CD4-positive, alpha-beta T cell (primary cell): ENCODE results near the gene PGC. TPM values are rescaled to one million over a fixed set of nuclear protein-coding genes. Genes with fewer than 3 reads are reported as not detected.
A peak's percentile ranks its signal among the peaks of the same experiment; 100 is the strongest.

Source experiments
- ATAC-seq: fragments of 200-7000 bp; cut with Tn5 transposase; one replicate; pipeline ENCODE4 v1.10.0; 2022; ENCODE audit warnings: mild to moderate bottlenecking; ENCODE audit not compliant: poor library complexity
- CTCF ChIA-PET: fragments of 350-600 bp; sonication (Branson Sonifier 250); formaldehyde crosslinking; loops from one replicate; lab custom pipeline; 2021; ENCODE audit warnings: antibody characterized with exemption, inconsistent platforms; lab: Charles Lee
- POLR2A ChIA-PET: fragments of 350-600 bp; sonication (Branson Sonifier 250); formaldehyde crosslinking; loops from one replicate; lab custom pipeline; 2021; ENCODE audit warnings: antibody characterized with exemption, inconsistent platforms; lab: Charles Lee
- DNase-seq, 14 experiments: peaks; one replicate each; pipeline ENCODE4 v3.0.0-alpha.2; 2013 to 2020; ENCODE audit warnings: mixed read lengths in 2 of 14
- H3K27ac ChIP-seq, 2 donors: one replicate each; pipeline versions ENCODE4 v1.5.1 to v1.7.0; 2013; ENCODE audit warnings: low read length in 2 of 2, low read depth in 1 of 2, mild to moderate bottlenecking in 1 of 2
- H3K27me3 ChIP-seq, 2 experiments: 1 replicate in 1 of 2; 2 replicates in 1 of 2; pipeline versions ENCODE4 v1.6.1 to v1.7.0; 2013; ENCODE audit warnings: low read length in 2 of 2, control low read depth in 1 of 2, mild to moderate bottlenecking in 1 of 2, moderate library complexity in 1 of 2; ENCODE audit not compliant: insufficient read depth in 2 of 2, control insufficient read depth in 1 of 2
- H3K36me3 ChIP-seq: one replicate; pipeline ENCODE4 v1.6.1; 2013; ENCODE audit warnings: low read length, control low read depth; ENCODE audit not compliant: insufficient read depth
- H3K4me1 ChIP-seq: one replicate; pipeline ENCODE4 v1.6.1; 2013; ENCODE audit warnings: low read length, control low read depth; ENCODE audit not compliant: insufficient read depth
- H3K4me3 ChIP-seq: one replicate; pipeline ENCODE4 v1.5.1; 2013; ENCODE audit warnings: mild to moderate bottlenecking, low read length, moderate library complexity
- H3K9me3 ChIP-seq, 2 experiments: 1 replicate in 1 of 2; 2 replicates in 1 of 2; pipeline versions ENCODE4 v1.6.1 to v1.7.0; 2013; ENCODE audit warnings: low read length in 2 of 2, mild to moderate bottlenecking in 2 of 2, control low read depth in 1 of 2, moderate library complexity in 1 of 2; ENCODE audit not compliant: control insufficient read depth in 1 of 2, insufficient read depth in 1 of 2
- H3K27ac Mint-ChIP-seq: one replicate; pipeline ENCODE4 v1.8.0; 2020; ENCODE audit warnings: mixed read lengths
- H3K27me3 Mint-ChIP-seq: one replicate; pipeline ENCODE4 v1.8.0; 2021; ENCODE audit warnings: mixed read lengths
- H3K36me3 Mint-ChIP-seq: one replicate; pipeline ENCODE4 v1.8.0; 2021; ENCODE audit warnings: low read depth, mixed read lengths
- H3K4me1 Mint-ChIP-seq: one replicate; pipeline ENCODE4 v1.8.0; 2021; ENCODE audit warnings: low read depth, mixed read lengths
- H3K4me3 Mint-ChIP-seq: one replicate; pipeline ENCODE4 v1.8.0; 2020; ENCODE audit warnings: mild to moderate bottlenecking, mixed read lengths
- H3K9me3 Mint-ChIP-seq: one replicate; pipeline ENCODE4 v1.8.0; 2020; ENCODE audit warnings: mixed read lengths
- CTCF ChIP-seq: fragments of 200-600 bp; IDR thresholded peaks from one replicate; pipeline ENCODE4 v1.8.0; 2022; ENCODE audit warnings: antibody characterized with exemption, mild to moderate bottlenecking
- intact Hi-C, 2 experiments: fragments of 100-400 bp; cut with DNase I in 1 of 2; cut with micrococcal nuclease in 1 of 2; formaldehyde crosslinking; loops; one replicate each; pipeline versions ENCODE4 v1.15.1 to v1.9.0; 2023 to 2025; cut with DNase I, micrococcal nuclease
- total RNA-seq, 174 experiments: library from RNA in 2 of 174; stranded (reverse) in 2 of 174; gene quantifications; one replicate each; pipeline ENCODE4 v1.2.3 and lab custom pipeline; 2021 to 2026

Gene PGC
- total RNA-seq, 2 experiments from 2014 or later = not detected

GRCh38 chr6:41777551-41778285 is 30.5 kb upstream of the PGC start:
- Histone ChIP-seq H3K4me1 (peaks cover 24% of the 10 kb centered on the region), H3K9me3 (peaks cover 0 to 3% of the 10 kb centered on the region in 2 experiments), H3K27me3 (peaks cover 7 to 8% of the 10 kb centered on the region in 2 experiments), H3K36me3 (peaks cover 33% of the 10 kb centered on the region), H3K4me3 (no peak overlapping the region), H3K27ac (no peak overlapping the region)
- Mint-ChIP-seq H3K4me1 (peaks cover 25% of the 10 kb centered on the region), H3K36me3 (peaks cover 25% of the 10 kb centered on the region), H3K27ac (no peak overlapping the region), H3K27me3 (peaks cover 11% of the 10 kb centered on the region), H3K9me3 (no peaks in the 10 kb centered on the region), H3K4me3 (peak overlapping the region; percentile 30)
- CTCF ChIA-PET = interaction anchor here (1.6 to 2.6 kb wide), 2 partner anchors 9 to 10 kb away, joined by 12 to 13 read pairs; partner anchors contain the start of gene TOMM6
- no peak for ATAC-seq
- intact Hi-C loops = loop anchor here (1.0 to 5.0 kb wide), 4 partner anchors 41 to 1910 kb away; partner anchors contain the start of gene MRPS18A (in 1 of the 2)
- TF ChIP-seq CTCF = no peak
- POLR2A ChIA-PET = no interaction called here
- no peak for DNase-seq

DNA sequence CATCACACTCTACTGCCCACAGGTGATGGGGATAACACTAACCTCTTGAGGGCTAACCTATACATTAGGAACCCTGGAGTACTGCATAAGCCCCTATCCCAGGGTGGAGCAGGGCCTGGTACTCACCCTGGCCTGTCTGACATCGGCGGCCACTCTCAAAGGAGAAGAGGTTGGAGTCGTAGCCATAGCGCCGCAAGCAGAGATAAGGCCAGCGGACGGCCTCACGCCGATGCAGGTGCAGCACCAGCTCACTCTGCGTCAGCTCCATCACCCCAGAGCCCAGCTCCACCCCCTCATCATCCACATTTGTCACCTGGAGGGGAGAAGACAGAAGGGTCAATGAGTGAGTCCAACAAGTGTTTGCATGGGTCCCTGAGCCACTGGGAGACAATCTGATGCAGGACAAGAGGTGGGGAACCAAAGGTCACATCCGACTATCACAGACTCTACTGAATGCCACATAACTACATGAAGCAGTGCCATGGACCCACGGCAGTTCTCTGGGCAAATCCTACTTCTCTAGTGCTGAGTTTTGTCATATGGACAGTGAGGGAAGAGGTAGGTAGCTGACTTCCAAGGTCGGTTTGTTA is 28.2 kb upstream of the PGC start:
- POLR2A ChIA-PET = no interaction called here
- H3K9me3 Mint-ChIP-seq = no peaks in the 10 kb centered on the region

More for the DNA sequence above, 28.2 kb upstream of the PGC start:
- Histone ChIP-seq H3K9me3 (no peaks in the 10 kb centered on the region), H3K4me1 (peaks cover 13% of the 10 kb centered on the region), H3K27me3 (no peaks in the 10 kb centered on the region), H3K36me3 (peaks cover 56% of the 10 kb centered on the region), H3K4me3 (no peak overlapping the region), H3K27ac (no peak overlapping the region)
- ATAC-seq (no peak), DNase-seq (no peak)
- H3K36me3 Mint-ChIP-seq = peaks cover 44% of the 10 kb centered on the region
- intact Hi-C loops = loop anchor here in 1 of 2 experiments (5.0 kb wide), 1 partner anchor 1912 kb away; the partner anchor contains the start of gene MRPS18A
- H3K4me3 Mint-ChIP-seq = no peak overlapping the region
- no peak for TF ChIP-seq CTCF
- CTCF ChIA-PET = interaction anchor here (0.6 to 2.6 kb wide), 3 partner anchors 13 to 128 kb away, joined by 3 to 13 read pairs (median 3); partner anchors contain the start of gene TOMM6
- peaks cover 4% of the 10 kb centered on the region for H3K27me3 Mint-ChIP-seq
- peaks cover 20% of the 10 kb centered on the region for H3K4me1 Mint-ChIP-seq
- H3K27ac Mint-ChIP-seq = no peak overlapping the region
